GM13977 (cell line): ENCODE data around the gene PTPRE.

Experiments
- DNase-seq: peaks from one replicate; pipeline ENCODE4 v3.0.0; 2012; ENCODE audit warnings: low spot score
- in situ Hi-C: fragments of 300-500 bp; cut with MboI; formaldehyde crosslinking; loops from one replicate; pipeline ENCODE4 v1.12.0; 2022; ENCODE audit warnings: low sequenced_read_pairs, low pct_unique_long_range_greater_than_20kb, mixed read lengths, inconsistent platforms; ENCODE audit not compliant: unreplicated experiment
- TF ChIP-seq, protein P1 (sequence below): IDR thresholded peaks from 2 replicates; pipeline ENCODE4 v1.5.1; 2012; ENCODE audit warnings: mild to moderate bottlenecking, control low read depth; ENCODE audit not compliant: insufficient read depth; ENCODE audit errors: extremely low read depth, missing control alignments

Gene PTPRE

DNA sequence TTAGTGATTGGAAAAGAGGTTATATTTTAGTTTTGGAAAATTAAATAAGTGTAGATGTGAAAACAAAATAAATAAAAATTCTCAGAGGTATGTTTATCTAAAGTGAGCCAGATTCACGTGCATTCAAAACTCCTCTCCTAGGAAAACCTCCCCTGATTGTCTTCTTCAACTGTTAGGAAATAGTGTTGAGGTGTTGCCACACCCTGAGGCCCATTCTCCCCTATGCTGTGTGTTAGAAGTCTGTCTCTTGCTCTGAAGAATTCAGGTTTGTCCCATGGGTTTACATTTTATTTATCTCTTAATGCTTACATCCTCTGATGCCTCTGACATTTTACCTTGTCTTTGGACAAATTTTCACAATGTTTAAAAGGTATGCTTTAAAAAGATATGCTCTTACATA is 40.3 kb downstream of the PTPRE start:
- in situ Hi-C loops, result no loop called here
- no peak for DNase-seq
- TF ChIP-seq, protein P1, sequence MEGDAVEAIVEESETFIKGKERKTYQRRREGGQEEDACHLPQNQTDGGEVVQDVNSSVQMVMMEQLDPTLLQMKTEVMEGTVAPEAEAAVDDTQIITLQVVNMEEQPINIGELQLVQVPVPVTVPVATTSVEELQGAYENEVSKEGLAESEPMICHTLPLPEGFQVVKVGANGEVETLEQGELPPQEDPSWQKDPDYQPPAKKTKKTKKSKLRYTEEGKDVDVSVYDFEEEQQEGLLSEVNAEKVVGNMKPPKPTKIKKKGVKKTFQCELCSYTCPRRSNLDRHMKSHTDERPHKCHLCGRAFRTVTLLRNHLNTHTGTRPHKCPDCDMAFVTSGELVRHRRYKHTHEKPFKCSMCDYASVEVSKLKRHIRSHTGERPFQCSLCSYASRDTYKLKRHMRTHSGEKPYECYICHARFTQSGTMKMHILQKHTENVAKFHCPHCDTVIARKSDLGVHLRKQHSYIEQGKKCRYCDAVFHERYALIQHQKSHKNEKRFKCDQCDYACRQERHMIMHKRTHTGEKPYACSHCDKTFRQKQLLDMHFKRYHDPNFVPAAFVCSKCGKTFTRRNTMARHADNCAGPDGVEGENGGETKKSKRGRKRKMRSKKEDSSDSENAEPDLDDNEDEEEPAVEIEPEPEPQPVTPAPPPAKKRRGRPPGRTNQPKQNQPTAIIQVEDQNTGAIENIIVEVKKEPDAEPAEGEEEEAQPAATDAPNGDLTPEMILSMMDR, result no peak

DNA sequence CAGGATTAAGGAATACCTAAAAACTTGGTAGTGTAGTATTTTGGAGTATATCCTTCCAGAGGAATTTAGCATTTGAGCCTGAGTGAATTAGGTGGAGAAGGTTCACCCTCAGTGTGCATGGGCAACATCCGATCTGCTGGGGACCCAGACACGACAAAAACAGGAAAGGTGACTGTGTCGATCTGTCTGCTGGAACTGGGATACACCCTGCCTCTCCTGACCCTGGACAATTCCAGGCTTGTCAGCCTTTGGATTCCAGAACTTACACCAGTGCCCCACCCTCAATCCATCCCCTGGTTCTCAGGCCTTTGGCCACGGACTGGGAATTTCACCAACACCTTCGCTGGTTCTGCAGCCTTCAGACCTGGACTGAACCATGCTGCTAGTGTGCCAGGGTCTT is 41.9 kb downstream of the PTPRE start:
- DNase-seq, result no peak
- in situ Hi-C loops, result no loop called here
- TF ChIP-seq, protein P1, result no peak

DNA sequence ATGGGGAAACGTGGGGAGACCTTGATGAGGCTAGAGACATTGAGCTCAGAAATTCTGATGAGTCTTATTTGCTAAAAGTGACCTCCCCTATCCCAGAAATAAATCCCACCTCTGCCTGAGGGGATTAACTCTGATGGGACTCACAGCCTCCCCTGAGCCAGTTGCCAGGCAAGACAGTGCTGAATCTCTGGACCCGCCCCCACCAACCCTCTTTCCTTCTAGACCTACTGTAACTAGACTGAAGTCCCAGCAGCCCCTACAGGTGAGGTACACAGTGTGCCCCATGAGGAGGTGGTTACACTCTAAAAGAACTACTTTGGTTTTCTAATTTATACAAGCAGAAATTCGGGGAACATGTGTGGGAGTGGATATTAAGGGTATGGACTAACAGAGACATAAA is 42.9 kb downstream of the PTPRE start:
- no peak for DNase-seq

DNA sequence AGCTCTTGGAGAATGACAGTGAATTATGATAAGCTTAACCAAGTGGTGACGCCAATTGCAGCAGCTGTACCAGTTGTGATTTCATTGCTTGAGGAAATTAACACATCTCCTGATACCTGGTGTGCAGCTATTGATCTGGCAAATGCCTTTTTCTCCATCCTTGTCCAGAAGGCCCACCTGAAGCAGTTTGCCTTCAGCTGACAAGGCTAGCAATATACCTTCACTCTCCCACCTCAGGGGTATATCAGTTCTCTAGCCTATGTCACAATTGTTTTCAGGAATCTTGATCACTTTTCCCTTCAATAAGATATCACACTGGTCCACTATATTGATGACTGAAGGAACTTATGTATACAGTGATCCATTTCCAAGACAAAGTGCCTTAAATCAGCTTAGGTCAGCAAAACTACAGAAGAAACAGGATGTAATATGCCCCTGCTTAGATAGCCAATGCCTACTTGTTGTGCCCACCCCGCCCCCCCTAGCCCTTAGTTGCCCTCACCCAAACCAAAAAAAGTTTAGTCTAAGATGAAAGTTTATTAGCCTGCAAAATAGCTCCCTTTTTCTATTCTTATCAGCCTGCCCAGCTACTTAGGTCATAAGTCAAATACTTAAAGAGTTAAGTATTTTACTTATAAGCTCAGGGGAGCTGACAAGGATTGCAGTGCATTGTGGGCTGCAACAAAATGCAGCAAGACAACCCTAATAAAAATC is 45.1 kb downstream of the PTPRE start:
- in situ Hi-C loops, result no loop called here
- TF ChIP-seq, protein P1, result no peak
- DNase-seq, result no peak

More for the DNA sequence above, 42.9 kb downstream of the PTPRE start:
- in situ Hi-C loops, result no loop called here
- TF ChIP-seq, protein P1, result no peak

DNA sequence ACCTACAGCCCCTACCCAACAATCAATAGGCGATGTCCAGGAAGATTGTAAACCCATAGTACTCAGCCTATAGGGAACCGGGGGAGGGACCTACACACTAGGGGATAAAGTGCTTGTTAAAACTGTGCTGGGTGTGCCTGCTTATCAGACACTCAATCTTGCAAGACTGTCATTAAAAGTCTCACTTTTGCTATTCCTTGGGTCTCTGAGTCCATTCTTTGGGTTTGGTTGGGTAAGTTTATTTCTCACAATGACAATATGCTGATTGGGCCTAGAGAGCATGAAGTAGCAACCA is 45.6 kb downstream of the PTPRE start:
- no peak for DNase-seq
- TF ChIP-seq, protein P1, result no peak
- in situ Hi-C loops, result no loop called here

DNA sequence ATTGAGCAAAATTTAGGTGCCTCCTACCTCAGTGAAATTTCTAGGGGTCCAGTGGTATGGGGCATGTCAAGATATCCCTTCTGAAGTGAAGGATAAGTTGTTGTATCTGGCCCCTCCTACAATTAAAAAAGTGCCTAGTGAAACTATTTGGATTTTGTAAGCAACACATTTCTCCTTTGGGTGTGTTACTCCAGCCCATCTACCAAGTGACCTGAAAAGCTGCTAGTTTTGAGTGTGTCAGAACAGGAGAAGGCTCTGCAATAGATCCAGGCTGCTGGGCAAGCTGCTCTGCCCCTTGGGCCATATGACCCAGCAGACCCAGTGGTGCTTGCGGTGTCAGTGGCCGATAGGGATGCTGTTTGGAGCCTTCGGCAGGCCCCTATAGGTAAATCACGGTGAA is 46.0 kb downstream of the PTPRE start:
- TF ChIP-seq, protein P1, result no peak
- DNase-seq, result no peak
- in situ Hi-C loops, result no loop called here
